Measurements from ENCODE around the gene NEIL3.

GRCh38 chr4:177374966-177375365 lies 65.3 kb downstream of the NEIL3 start:
- TF ChIP-seq POLR2A (IDR thresholded peaks at IDR 0.05) (no peak), CTCF (IDR thresholded peaks at IDR 0.05) (no peak), EP300 (IDR thresholded peaks at IDR 0.05) (no peak)
